B cell (primary cell): ENCODE data around the gene XRCC4. TPM values are rescaled to one million over a fixed set of nuclear protein-coding genes. Genes with fewer than 3 reads are reported as not detected.

Experiments used
- ATAC-seq: fragments of 200-7000 bp; cut with Tn5 transposase; one replicate; pipeline ENCODE4 v1.10.0; 2021; ENCODE audit warnings: low read depth, mild to moderate bottlenecking, moderate number of reproducible peaks, moderate library complexity
- CTCF ChIA-PET: fragments of 350-600 bp; sonication (Branson Sonifier 250); formaldehyde crosslinking; loops from one replicate; lab custom pipeline; 2021; ENCODE audit warnings: antibody characterized with exemption, inconsistent platforms; lab: Charles Lee
- POLR2A ChIA-PET: fragments of 350-600 bp; sonication (Branson Sonifier 250); formaldehyde crosslinking; loops from one replicate; lab custom pipeline; 2021; ENCODE audit warnings: antibody characterized with exemption; lab: Charles Lee
- DNase-seq: peaks from one replicate; pipeline ENCODE4 v3.0.0; 2013
- H2AFZ ChIP-seq: 2 replicates; pipeline ENCODE4 v1.6.1; 2012; ENCODE audit warnings: mild to moderate bottlenecking, low read depth, low read length; ENCODE audit not compliant: insufficient read depth, poor library complexity, severe bottlenecking
- H3K27ac ChIP-seq, 2 donors: 1 replicate in 1 of 2; 2 replicates in 1 of 2; pipeline ENCODE4 v1.5.1; 2012 to 2013; ENCODE audit warnings: low read length in 2 of 2, mild to moderate bottlenecking in 2 of 2, moderate library complexity in 1 of 2
- H3K27me3 ChIP-seq, 4 experiments: fragments of 200-600 bp in 1 of 4; sonication (generic) in 1 of 4; replicated peaks in 1 of 4; 1 replicate in 2 of 4; 2 replicates in 2 of 4; pipeline versions ENCODE4 v1.6.1 to v1.7.0; 2013 to 2016; ENCODE audit warnings: low read length in 3 of 4, mild to moderate bottlenecking in 2 of 4, mixed read lengths in 1 of 4, moderate library complexity in 1 of 4; ENCODE audit not compliant: insufficient read depth in 4 of 4, control insufficient read depth in 3 of 4; ENCODE audit errors: control extremely low read depth in 1 of 4
- H3K36me3 ChIP-seq, 2 experiments: replicated peaks in 1 of 2; 1 replicate in 1 of 2; 2 replicates in 1 of 2; pipeline versions ENCODE4 v1.6.1 to v1.7.1; 2013; ENCODE audit warnings: low read length in 1 of 2; ENCODE audit not compliant: insufficient read depth in 2 of 2, control insufficient read depth in 1 of 2; ENCODE audit errors: control extremely low read depth in 1 of 2, extremely low read depth in 1 of 2
- H3K4me1 ChIP-seq, 2 donors: fragments of 200-600 bp in 1 of 2; sonication (generic) in 1 of 2; 1 replicate in 1 of 2; 2 replicates in 1 of 2; pipeline versions ENCODE4 v1.5.1 to v1.6.1; 2013 to 2017; ENCODE audit warnings: low read length in 2 of 2; ENCODE audit not compliant: control insufficient read depth in 2 of 2, insufficient read depth in 2 of 2
- H3K4me2 ChIP-seq: replicated peaks from 2 replicates; pipeline ENCODE3; 2012; ENCODE audit warnings: mild to moderate bottlenecking, low read depth, low read length; ENCODE audit not compliant: poor library complexity, severe bottlenecking
- H3K4me3 ChIP-seq, 5 experiments: fragments of 200-600 bp in 1 of 5; sonication (generic) in 1 of 5; 1 replicate in 3 of 5; 2 replicates in 2 of 5; pipeline versions ENCODE4 v1.5.1 to v1.7.0; 2011 to 2016; ENCODE audit warnings: low read length in 4 of 5, mild to moderate bottlenecking in 4 of 5, low read depth in 2 of 5, control low read depth in 1 of 5, moderate library complexity in 1 of 5; ENCODE audit not compliant: insufficient read depth in 1 of 5; ENCODE audit errors: control extremely low read depth in 1 of 5, extremely low read depth in 1 of 5
- H3K79me2 ChIP-seq: fragments of 200-600 bp; sonication (generic); one replicate; pipeline ENCODE4 v1.6.0; 2016; ENCODE audit warnings: low read length; ENCODE audit not compliant: control insufficient read depth, insufficient read depth
- H3K9ac ChIP-seq: fragments of 200-600 bp; sonication (generic); 2 replicates; pipeline ENCODE4 v1.6.1; 2017; ENCODE audit warnings: mild to moderate bottlenecking, low read length, moderate library complexity
- H3K9me3 ChIP-seq, 3 donors: one replicate each; pipeline versions ENCODE4 v1.6.1 to v1.7.1; 2013; ENCODE audit warnings: low read length in 2 of 3; ENCODE audit not compliant: control insufficient read depth in 2 of 3, insufficient read depth in 1 of 3; ENCODE audit errors: control extremely low read depth in 1 of 3
- H4K20me1 ChIP-seq: 2 replicates; pipeline ENCODE4 v1.6.0; 2012; ENCODE audit warnings: mild to moderate bottlenecking, low read length; ENCODE audit not compliant: insufficient read depth, control insufficient read depth, poor library complexity, severe bottlenecking
- H3K27ac Mint-ChIP-seq: one replicate; pipeline ENCODE4 v1.8.0; 2021; ENCODE audit warnings: mixed read lengths
- H3K27me3 Mint-ChIP-seq: one replicate; pipeline ENCODE4 v1.8.0; 2021; ENCODE audit warnings: mixed read lengths
- H3K4me1 Mint-ChIP-seq: one replicate; pipeline ENCODE4 v1.8.0; 2021; ENCODE audit warnings: mixed read lengths
- H3K4me3 Mint-ChIP-seq: one replicate; pipeline ENCODE4 v1.8.0; 2021; ENCODE audit warnings: mixed read lengths
- H3K9me3 Mint-ChIP-seq: one replicate; pipeline ENCODE4 v1.8.0; 2022; ENCODE audit warnings: mixed read lengths; ENCODE audit not compliant: insufficient read depth
- CTCF ChIP-seq: fragments of 200-600 bp; IDR thresholded peaks from one replicate; pipeline ENCODE4 v1.8.0; 2022; ENCODE audit warnings: antibody characterized with exemption, mild to moderate bottlenecking
- EZH2 ChIP-seq: IDR thresholded peaks from 2 replicates; pipeline ENCODE4 v1.6.1; 2012; ENCODE audit warnings: borderline replicate concordance, low read depth, mild to moderate bottlenecking, moderate library complexity, low read length; ENCODE audit not compliant: insufficient read depth, poor library complexity, severe bottlenecking
- WGBS: methylation state at CpG from one replicate; pipeline ENCODE4 v1.1.5; 2013; ENCODE audit warnings: missing lambda C conversion rate; ENCODE audit not compliant: insufficient coverage; 5-methylcytosine and 5-hydroxymethylcytosine counted together
- intact Hi-C: fragments of 100-400 bp; cut with micrococcal nuclease; formaldehyde crosslinking; loops from one replicate; pipeline ENCODE4 v1.10.0; 2022
- polyA plus RNA-seq: library from polyadenylated mRNA; depleted of rRNA; stranded (reverse); fragments of >200 nt; gene quantifications from 2 replicates; pipeline ENCODE4 v1.2.3, GENCODE V29; 2012
- total RNA-seq, 2 donors: library from RNA; stranded (reverse); fragments of 120-200 nt in 1 of 2; gene quantifications; 1 replicate in 1 of 2; 2 replicates in 1 of 2; pipeline versions ENCODE4 v1.2.3 to v1.2.4, GENCODE V29; 2013 to 2022

The XRCC4 gene
- total and polyA plus RNA-seq, 2 donors (not counting 1 experiment from before 2014, with no cell fraction given), result 1.3 to 7.7 TPM

GRCh38 chr5:83331842-83332241 is 254.5 kb downstream of the XRCC4 start:
- no CpG with 5 or more reads among the region's 2 CpGs for WGBS
- H3K4me3 Mint-ChIP-seq, result no peak overlapping the region
- Histone ChIP-seq H3K9me3 (no peaks in the 10 kb centered on the region), H3K4me2 (no peak overlapping the region), H3K79me2 (no peaks in the 10 kb centered on the region), H3K27ac (no peak overlapping the region), H3K27me3 (no peaks in the 10 kb centered on the region), H2AFZ (no peak overlapping the region), H3K4me1 (no peaks in the 10 kb centered on the region), H3K36me3 (no peaks in the 10 kb centered on the region), H4K20me1 (no peaks in the 10 kb centered on the region), H3K4me3 (no peak overlapping the region), H3K9ac (no peak overlapping the region)
- ChIA-PET CTCF (no interaction called here), POLR2A (no interaction called here)
- no peaks in the 10 kb centered on the region for H3K9me3 Mint-ChIP-seq
- no peaks in the 10 kb centered on the region for H3K27me3 Mint-ChIP-seq
- no peaks in the 10 kb centered on the region for H3K4me1 Mint-ChIP-seq
- H3K27ac Mint-ChIP-seq, result no peak overlapping the region
- TF ChIP-seq EZH2, result no peak
- no peak for DNase-seq
- ATAC-seq, result no peak
- intact Hi-C loops, result no loop called here

- Histone ChIP-seq H3K36me3 (no peaks in the 10 kb centered on the region), H3K4me1 (no peaks in the 10 kb centered on the region), H3K27me3 (no peaks in the 10 kb centered on the region), H3K4me3 (no peak overlapping the region), H3K79me2 (no peaks in the 10 kb centered on the region), H3K9me3 (no peaks in the 10 kb centered on the region), H3K4me2 (no peak overlapping the region), H4K20me1 (no peaks in the 10 kb centered on the region), H2AFZ (no peak overlapping the region), H3K9ac (no peak overlapping the region), H3K27ac (no peak overlapping the region)
- H3K9me3 Mint-ChIP-seq, result no peaks in the 10 kb centered on the region
- no peak overlapping the region for H3K4me3 Mint-ChIP-seq
- H3K27me3 Mint-ChIP-seq, result no peaks in the 10 kb centered on the region
- DNase-seq (no peak), ATAC-seq (no peak)
- H3K4me1 Mint-ChIP-seq, result peaks cover 3% of the 10 kb centered on the region
- TF ChIP-seq CTCF (no peak), EZH2 (no peak)
- ChIA-PET CTCF (no interaction called here), POLR2A (no interaction called here)
- intact Hi-C loops, result no loop called here
- no peak overlapping the region for H3K27ac Mint-ChIP-seq
- no CpG with 5 or more reads among the region's 4 CpGs for WGBS
Measured at GRCh38 chr5:83337453-83338035, 260.2 kb downstream of the XRCC4 start.
